ENCODE measurements around the gene SNAPC2. TPM values are rescaled to one million over a fixed set of nuclear protein-coding genes. Genes with fewer than 3 reads are reported as not detected.

Gene SNAPC2
- total and polyA plus RNA-seq, 2 donors (not counting 1 experiment from before 2014, with no cell fraction given) = 19.9 to 21.7 TPM

GRCh38 chr19:7916103-7916954 lies 3.8 kb upstream of the SNAPC2 start:
- H3K36me3 ChIP-seq (replicated peaks in 1 of 2; ENCODE audit: control extremely low read depth in 1 of 2, control insufficient read depth in 1 of 2, extremely low read depth in 1 of 2, insufficient read depth in 2 of 2, low read length in 1 of 2) = peaks cover 3 to 9% of the 10 kb centered on the region in 2 experiments
- Mint-ChIP-seq H3K27ac (no peak overlapping the region), H3K27me3 (peaks cover 24% of the 10 kb centered on the region), H3K4me1 (peaks cover 34% of the 10 kb centered on the region), H3K9me3 (ENCODE audit: insufficient read depth) (no peaks in the 10 kb centered on the region), H3K4me3 (peak overlapping the region; percentile 68)
- H3K27me3 ChIP-seq (replicated peaks in 1 of 4; ENCODE audit: control extremely low read depth in 1 of 4, control insufficient read depth in 3 of 4, insufficient read depth in 4 of 4, low read length in 3 of 4) = peaks cover 0 to 47% (median 25%) of the 10 kb centered on the region in 4 experiments
- H2AFZ ChIP-seq (ENCODE audit: insufficient read depth, low read depth, low read length, poor library complexity, severe bottlenecking) = peak overlapping the region; percentile 61
- ChIA-PET POLR2A (interaction anchor here (1.7 kb wide), 1 partner anchor 13 kb away, joined by 6 read pairs; the partner anchor contains the start of gene MAP2K7), CTCF (interaction anchor here (3.7 kb wide), 1 partner anchor 28 kb away, joined by 21 read pairs; the partner anchor contains the start of gene TIMM44)
- H3K27ac ChIP-seq (ENCODE audit: low read length in 2 of 2) = no peak overlapping the region
- H3K4me1 ChIP-seq (ENCODE audit: control insufficient read depth in 2 of 2, insufficient read depth in 2 of 2, low read length in 2 of 2) = peaks cover 50 to 51% of the 10 kb centered on the region in 2 donors
- intact Hi-C loops (cut with micrococcal nuclease) = no loop called here
- peak overlapping the region; percentile 87 for H3K4me2 ChIP-seq (replicated peaks; ENCODE audit: low read depth, low read length, poor library complexity, severe bottlenecking)
- peaks cover 0 to 28% (median 0%) of the 10 kb centered on the region in 3 donors for H3K9me3 ChIP-seq (ENCODE audit: control extremely low read depth in 1 of 3, control insufficient read depth in 2 of 3, insufficient read depth in 1 of 3, low read length in 2 of 3)
- DNase-seq (peak; percentile 71), ATAC-seq (ENCODE audit: low read depth) (no peak)
- peak overlapping the region in 4 of 5 experiments; percentile 18 to 48 (median 30) for H3K4me3 ChIP-seq (ENCODE audit: control extremely low read depth in 1 of 5, extremely low read depth in 1 of 5, insufficient read depth in 1 of 5, low read depth in 2 of 5, low read length in 4 of 5)
- TF ChIP-seq, protein P1, sequence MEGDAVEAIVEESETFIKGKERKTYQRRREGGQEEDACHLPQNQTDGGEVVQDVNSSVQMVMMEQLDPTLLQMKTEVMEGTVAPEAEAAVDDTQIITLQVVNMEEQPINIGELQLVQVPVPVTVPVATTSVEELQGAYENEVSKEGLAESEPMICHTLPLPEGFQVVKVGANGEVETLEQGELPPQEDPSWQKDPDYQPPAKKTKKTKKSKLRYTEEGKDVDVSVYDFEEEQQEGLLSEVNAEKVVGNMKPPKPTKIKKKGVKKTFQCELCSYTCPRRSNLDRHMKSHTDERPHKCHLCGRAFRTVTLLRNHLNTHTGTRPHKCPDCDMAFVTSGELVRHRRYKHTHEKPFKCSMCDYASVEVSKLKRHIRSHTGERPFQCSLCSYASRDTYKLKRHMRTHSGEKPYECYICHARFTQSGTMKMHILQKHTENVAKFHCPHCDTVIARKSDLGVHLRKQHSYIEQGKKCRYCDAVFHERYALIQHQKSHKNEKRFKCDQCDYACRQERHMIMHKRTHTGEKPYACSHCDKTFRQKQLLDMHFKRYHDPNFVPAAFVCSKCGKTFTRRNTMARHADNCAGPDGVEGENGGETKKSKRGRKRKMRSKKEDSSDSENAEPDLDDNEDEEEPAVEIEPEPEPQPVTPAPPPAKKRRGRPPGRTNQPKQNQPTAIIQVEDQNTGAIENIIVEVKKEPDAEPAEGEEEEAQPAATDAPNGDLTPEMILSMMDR (IDR thresholded peaks at IDR 0.05) = no peak
- TF ChIP-seq EZH2 (IDR thresholded peaks at IDR 0.05; ENCODE audit: borderline replicate concordance, insufficient read depth, low read depth, low read length, poor library complexity, severe bottlenecking) = peak; percentile 2
- peaks cover 51% of the 10 kb centered on the region for H4K20me1 ChIP-seq (ENCODE audit: control insufficient read depth, insufficient read depth, low read length, poor library complexity, severe bottlenecking)
- H3K79me2 ChIP-seq (ENCODE audit: control insufficient read depth, insufficient read depth, low read length) = peaks cover 3% of the 10 kb centered on the region
- peak overlapping the region; percentile 52 for H3K9ac ChIP-seq (ENCODE audit: low read length)
- WGBS (ENCODE audit: insufficient coverage) = 1% methylated on average over 104 of the region's 104 CpGs

DNA sequence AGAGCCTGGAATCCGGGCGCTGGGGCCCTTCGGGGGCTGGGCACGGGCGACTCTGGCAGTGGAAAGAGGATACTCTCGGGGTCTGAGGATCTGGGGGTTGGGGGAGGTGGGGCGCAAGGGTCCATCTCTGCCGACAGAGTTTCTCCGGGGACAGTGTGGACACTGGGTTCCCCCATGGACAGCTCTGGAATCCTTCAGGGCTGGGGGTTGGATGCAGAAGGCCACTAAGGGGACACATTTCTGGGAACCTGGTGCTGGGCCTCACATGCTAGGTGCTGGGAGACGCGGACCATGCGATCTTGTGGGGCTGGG lies 3.2 kb upstream of the SNAPC2 start:
- peak overlapping the region; percentile 87 for H3K4me2 ChIP-seq (replicated peaks; ENCODE audit: low read depth, low read length, poor library complexity, severe bottlenecking)
- H3K4me3 Mint-ChIP-seq = peak overlapping the region; percentile 82
- peaks cover 56% of the 10 kb centered on the region in 2 donors for H3K4me1 ChIP-seq (ENCODE audit: control insufficient read depth in 2 of 2, insufficient read depth in 2 of 2, low read length in 2 of 2)
- peak overlapping the region; percentile 41 for H3K27ac Mint-ChIP-seq
- H3K27me3 Mint-ChIP-seq = peaks cover 24% of the 10 kb centered on the region
- ATAC-seq (ENCODE audit: low read depth) (no peak), DNase-seq (no peak)
- H3K9me3 Mint-ChIP-seq (ENCODE audit: insufficient read depth) = no peaks in the 10 kb centered on the region
- H2AFZ ChIP-seq (ENCODE audit: insufficient read depth, low read depth, low read length, poor library complexity, severe bottlenecking) = peak overlapping the region; percentile 61
- POLR2A ChIA-PET = interaction anchor here (1.7 kb wide), 1 partner anchor 13 kb away, joined by 6 read pairs; the partner anchor contains the start of gene MAP2K7
- peaks cover 3 to 4% of the 10 kb centered on the region in 2 experiments for H3K36me3 ChIP-seq (replicated peaks in 1 of 2; ENCODE audit: control extremely low read depth in 1 of 2, control insufficient read depth in 1 of 2, extremely low read depth in 1 of 2, insufficient read depth in 2 of 2, low read length in 1 of 2)
- peak overlapping the region in 3 of 5 experiments; percentile 18 to 48 (median 18) for H3K4me3 ChIP-seq (ENCODE audit: control extremely low read depth in 1 of 5, extremely low read depth in 1 of 5, insufficient read depth in 1 of 5, low read depth in 2 of 5, low read length in 4 of 5)
- intact Hi-C loops (cut with micrococcal nuclease) = no loop called here
- peaks cover 0 to 47% (median 25%) of the 10 kb centered on the region in 4 experiments for H3K27me3 ChIP-seq (replicated peaks in 1 of 4; ENCODE audit: control extremely low read depth in 1 of 4, control insufficient read depth in 3 of 4, insufficient read depth in 4 of 4, low read length in 3 of 4)
- no peak overlapping the region for H3K27ac ChIP-seq (ENCODE audit: low read length in 2 of 2)
- peaks cover 51% of the 10 kb centered on the region for H4K20me1 ChIP-seq (ENCODE audit: control insufficient read depth, insufficient read depth, low read length, poor library complexity, severe bottlenecking)
- peaks cover 3% of the 10 kb centered on the region for H3K79me2 ChIP-seq (ENCODE audit: control insufficient read depth, insufficient read depth, low read length)
- TF ChIP-seq EZH2 (IDR thresholded peaks at IDR 0.05; ENCODE audit: borderline replicate concordance, insufficient read depth, low read depth, low read length, poor library complexity, severe bottlenecking) = no peak
- TF ChIP-seq, protein P1 (IDR thresholded peaks at IDR 0.05) = no peak
- peaks cover 38% of the 10 kb centered on the region for H3K4me1 Mint-ChIP-seq
- 5% methylated on average over 12 of the region's 12 CpGs for WGBS (ENCODE audit: insufficient coverage)
- CTCF ChIA-PET = interaction anchor here (1.0 to 3.7 kb wide), 3 partner anchors 9 to 44 kb away, joined by 3 to 21 read pairs (median 3); partner anchors contain the start of gene TIMM44
- H3K9ac ChIP-seq (ENCODE audit: low read length) = peak overlapping the region; percentile 52
- peaks cover 0 to 28% (median 0%) of the 10 kb centered on the region in 3 donors for H3K9me3 ChIP-seq (ENCODE audit: control extremely low read depth in 1 of 3, control insufficient read depth in 2 of 3, insufficient read depth in 1 of 3, low read length in 2 of 3)
